WTC11 (cell line): ENCODE results near the gene AMOTL1.

Source experiments
- ATF2 ChIP-seq: sonication (generic); formaldehyde crosslinking; IDR thresholded peaks from 2 replicates; pipeline ENCODE4 v1.8.1; 2022; ENCODE audit warnings: low read depth, missing genetic modification reagents, borderline replicate concordance
- NR2C2 ChIP-seq: sonication (generic); formaldehyde crosslinking; IDR thresholded peaks from 2 replicates; pipeline ENCODE4 v1.8.0; 2022; ENCODE audit warnings: mild to moderate bottlenecking, missing genetic modification reagents
- PRDM15 ChIP-seq: sonication (generic); formaldehyde crosslinking; IDR thresholded peaks from 2 replicates; pipeline ENCODE4 v1.8.0; 2022; ENCODE audit warnings: missing genetic modification reagents
- RELA ChIP-seq: sonication (generic); formaldehyde crosslinking; IDR thresholded peaks from 2 replicates; pipeline ENCODE4 v1.8.1; 2022; ENCODE audit warnings: missing genetic modification reagents, mild to moderate bottlenecking, borderline replicate concordance
- USF2 ChIP-seq: sonication (generic); formaldehyde crosslinking; IDR thresholded peaks from 2 replicates; pipeline ENCODE4 v1.8.1; 2023; ENCODE audit warnings: mild to moderate bottlenecking, missing genetic modification reagents, moderate library complexity
- ZNF232 ChIP-seq: sonication (generic); formaldehyde crosslinking; IDR thresholded peaks from 2 replicates; pipeline ENCODE4 v1.8.0; 2022; ENCODE audit warnings: mild to moderate bottlenecking, missing genetic modification reagents

- TF ChIP-seq USF2 (CRISPR knock-in tag) (no peak), RELA (CRISPR knock-in tag) (no peak), ZNF232 (no peak), NR2C2 (no peak), PRDM15 (no peak), ATF2 (CRISPR knock-in tag) (no peak)
Measured at GRCh38 chr11:94773842-94774241, 5.7 kb downstream of the AMOTL1 start.
